ENCODE results near the gene COG1.

Gene COG1

DNA sequence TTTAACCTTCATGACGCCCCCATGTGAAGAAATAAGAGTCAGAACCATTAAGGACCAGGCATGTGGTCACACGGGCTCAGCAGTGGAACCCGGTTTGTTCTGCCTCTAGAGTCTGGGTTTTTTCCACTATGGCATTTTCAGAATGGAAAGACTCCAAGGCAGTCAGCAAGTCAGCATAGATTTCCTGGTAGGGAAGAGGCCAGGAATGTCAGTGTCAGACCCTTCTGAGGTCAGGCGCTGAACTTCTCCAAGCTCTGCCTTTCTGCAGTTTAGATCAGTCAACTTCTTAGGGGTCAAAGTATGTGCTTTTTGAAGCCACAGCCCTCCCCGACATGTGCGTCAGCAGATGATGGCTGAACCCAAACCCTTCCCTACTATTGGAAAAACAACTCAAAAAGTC is 24.2 kb upstream of the COG1 start:
- DNase-seq: no peak

DNA sequence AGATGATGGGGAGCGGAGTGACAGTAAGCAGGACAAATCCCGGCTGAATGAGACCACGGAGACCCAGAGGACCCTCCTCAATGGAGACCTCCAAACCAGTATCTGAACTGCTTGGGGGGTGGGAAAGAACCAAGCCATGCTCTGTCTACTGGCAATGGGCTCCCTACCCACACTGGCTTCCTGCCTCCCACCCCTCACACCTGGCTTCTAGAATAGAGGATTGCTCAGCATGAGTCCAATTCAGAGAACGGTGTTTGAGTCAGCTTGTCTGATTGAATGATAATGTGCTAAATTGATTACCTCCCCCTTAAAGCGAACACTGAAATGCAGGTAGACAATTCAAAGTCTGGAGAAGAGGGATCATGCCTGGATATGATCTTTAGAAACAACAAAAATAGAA is 22.5 kb upstream of the COG1 start:
- no peak for DNase-seq

DNA sequence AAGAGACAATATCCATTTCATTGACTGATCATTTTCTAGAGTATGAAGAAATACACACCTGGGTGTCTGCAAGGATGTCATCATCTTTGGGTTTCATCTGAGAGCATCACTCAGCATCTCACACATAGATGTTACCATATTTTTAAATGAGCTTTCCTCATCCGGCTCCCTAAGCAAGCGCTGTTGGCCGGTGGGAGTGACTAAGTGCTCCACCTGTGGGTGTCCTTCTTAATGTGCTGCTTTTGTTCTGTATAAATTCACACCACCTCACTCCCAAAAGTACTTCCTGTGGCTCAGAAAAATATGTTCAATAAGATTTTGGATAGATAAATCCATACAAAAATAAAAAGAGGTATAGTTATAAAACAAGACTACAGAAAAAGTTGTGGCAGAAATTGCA is 20.6 kb upstream of the COG1 start:
- DNase-seq: no peak

DNA sequence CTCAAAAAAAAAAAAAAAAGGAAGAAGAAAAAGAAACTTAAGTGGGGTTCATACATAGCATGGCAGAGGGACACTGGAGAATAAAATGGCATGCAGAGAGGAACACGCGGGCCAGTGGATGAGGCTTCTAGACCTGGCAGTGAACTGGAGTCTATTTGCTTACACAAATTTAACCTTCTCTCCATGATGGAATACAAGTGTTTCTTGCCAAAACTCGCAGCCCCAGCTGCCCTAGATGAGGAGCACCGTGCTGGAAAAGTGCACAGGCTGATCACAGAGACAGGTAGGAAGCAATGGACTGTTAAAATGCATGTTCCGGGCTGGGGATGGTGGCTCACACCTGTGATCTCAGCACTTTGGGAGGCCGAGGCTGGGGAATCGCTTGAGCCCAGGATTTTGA is 18.7 kb upstream of the COG1 start:
- DNase-seq: no peak

DNA sequence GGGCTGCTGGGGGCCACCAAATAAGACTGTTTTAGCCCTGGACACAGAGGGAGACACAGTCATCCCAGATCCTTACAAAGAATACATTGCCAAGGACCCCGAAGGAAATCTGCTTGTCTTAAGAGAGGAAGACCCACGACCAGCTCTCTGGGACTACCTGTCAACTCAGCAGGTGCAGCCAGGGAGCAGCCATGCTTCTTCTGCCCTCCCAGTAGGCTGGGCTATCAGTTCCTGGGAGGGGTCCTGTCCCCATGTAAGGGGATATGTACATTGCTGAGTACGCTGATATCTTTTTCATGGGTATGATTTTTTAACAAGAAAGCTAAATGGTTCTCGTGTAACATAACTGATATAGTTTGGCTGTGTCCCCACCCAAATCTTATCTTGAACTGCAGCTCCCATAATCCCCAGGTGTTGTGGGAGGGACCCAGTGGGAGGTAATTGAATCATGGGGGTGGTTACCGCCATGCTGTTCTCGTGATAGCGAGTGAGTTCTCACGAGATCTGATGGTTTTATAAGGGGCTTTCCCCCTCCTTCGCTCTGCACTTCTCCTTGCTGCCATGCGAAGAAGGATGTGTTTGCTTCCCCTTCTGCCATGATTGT is 16.8 kb upstream of the COG1 start:
- no peak for DNase-seq

DNA sequence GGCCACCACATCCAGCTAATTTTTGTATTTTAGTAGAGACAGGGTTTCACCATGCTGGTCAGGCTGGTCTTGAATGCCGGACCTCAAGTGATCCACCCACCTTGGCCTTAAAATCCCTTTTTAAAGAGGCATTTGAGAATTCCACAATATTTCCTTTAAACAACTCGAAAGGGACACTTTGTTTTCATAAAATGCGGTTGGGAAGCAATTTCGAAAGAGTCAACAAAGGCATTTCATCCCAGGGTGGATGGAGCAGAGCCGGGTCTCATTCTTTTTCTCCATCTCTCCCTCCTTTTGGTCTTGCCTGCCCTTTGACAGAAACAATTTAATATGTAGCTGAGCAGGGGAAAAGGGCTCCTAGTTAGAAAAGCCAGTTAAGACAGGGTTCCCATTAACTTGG is 13.5 kb upstream of the COG1 start:
- DNase-seq: no peak

DNA sequence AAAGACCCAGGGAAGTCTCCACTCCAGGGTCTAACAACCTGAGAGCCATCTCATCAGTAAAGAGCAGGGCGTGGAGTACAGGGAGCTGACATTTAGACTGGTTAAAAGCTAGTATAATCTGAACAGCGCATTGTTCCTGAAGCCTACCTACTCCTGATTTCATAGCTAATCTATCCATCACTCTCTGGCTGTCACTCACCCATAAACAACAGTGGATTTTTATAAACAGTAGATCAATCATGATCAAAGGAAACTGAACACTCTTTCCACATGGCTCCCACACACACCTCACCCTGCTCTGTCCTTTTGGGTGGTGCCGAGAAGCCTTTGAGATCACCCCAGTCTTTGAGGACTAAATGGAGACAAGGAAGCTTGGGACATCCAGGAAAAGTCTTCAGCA is 13.0 kb upstream of the COG1 start:
- DNase-seq: no peak

DNA sequence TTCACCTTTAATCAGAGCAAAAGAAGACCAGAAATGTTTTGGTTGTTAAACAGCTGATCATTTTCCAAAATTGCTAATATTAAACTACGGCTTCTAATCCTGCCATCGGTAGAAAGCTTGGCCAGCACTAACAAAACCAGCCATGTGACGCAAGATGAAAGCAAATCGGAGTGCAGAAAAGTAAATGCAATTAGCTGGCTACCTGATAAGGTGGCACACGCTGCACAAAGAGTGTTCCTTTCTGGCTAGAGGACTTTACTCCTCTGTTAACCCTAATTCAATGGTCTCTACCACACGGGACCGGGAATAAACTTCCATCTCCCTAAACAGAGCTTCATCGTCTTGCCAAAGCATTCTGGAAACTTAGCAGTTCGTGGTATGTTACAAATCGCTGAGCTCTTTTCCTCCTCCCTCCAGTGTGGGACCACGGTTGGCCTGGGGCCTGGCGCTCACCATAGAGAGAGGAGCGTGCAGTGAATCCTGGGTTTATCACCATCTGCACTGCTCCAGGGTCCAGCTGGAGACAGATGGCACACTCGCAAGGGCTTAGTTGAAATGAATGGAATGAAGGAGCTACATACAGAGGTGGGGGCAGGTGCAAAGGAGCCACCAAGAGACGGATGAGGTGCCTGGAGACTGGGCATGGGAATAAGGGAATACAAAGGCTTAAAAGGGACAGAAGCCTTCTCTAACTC is 10.1 kb upstream of the COG1 start:
- DNase-seq: no peak

DNA sequence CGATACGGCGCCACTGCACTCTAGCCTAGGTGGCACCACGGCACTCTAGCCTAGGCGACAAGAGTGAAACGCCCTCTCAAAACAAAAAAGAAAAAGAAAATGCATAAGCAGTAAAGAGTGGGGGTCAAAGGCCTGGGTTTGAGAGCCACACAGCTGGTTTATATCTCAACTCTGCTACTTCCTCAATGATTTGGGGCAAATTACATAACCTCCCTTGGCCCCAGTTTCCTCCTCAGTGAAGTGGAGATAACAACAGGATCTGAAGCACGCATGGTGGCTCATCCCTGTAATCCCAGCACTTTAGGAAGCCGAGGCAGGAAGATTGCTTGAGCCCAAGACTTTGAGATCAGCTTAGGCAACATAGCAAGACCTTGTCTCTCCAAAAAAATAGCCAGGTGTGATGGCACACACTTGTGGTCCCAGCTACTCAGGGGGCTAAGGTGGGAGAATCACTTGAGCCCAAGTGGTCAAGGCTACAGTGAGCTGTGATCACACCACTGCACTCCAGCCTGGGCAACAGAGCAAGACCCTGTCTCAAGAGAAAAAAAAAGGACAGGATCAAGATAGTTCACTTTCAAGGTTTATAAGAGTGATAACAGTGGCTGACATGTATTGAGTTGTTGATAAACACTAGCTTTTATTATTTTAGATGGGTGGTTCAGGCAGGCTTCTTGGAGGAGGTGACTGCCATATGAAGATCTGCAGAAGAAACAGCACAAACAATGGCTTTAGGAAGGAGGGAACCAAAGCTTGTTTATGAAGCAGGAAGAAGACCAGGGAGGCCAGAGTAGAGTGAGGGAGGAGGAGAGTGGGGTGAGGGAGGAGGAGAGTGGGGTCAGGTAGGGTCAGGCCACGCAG is 8.5 kb upstream of the COG1 start:
- DNase-seq: no peak

DNA sequence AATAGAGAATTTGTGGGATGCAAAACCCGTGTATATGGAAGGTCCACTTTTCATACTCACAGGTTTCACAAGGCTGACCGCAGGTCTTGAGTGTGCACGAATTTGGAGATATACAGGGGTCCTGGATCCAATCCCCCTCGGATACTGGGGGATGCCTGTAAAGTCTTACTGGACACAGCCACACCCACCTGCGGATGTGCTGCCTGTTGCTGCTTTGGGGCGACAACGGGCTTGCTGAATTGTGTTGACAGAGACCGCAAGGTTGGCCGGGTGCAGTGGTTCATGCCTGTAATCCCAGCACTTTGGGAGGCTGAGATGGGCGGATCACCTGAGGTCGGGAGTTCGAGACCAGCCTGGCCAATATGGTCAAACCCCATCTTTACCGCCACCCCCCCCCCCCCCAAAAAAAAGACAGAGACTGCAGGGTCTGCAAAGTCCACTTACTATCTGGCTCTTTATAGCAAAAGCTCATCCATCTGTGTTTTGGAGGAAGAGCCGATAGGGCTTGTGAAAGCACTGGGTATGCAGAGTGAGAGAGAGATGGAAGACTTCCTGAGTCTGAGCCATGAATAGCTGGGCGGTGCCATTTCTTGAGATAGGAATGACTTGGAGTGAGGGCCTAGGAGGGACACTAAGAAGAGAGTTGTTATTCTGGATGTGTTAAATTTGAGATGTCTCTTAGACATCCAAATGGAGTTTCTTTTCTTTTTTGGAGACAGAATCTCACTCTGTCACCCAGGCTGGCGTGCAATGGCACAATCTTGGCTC is 6.4 kb upstream of the COG1 start:
- DNase-seq: no peak

DNA sequence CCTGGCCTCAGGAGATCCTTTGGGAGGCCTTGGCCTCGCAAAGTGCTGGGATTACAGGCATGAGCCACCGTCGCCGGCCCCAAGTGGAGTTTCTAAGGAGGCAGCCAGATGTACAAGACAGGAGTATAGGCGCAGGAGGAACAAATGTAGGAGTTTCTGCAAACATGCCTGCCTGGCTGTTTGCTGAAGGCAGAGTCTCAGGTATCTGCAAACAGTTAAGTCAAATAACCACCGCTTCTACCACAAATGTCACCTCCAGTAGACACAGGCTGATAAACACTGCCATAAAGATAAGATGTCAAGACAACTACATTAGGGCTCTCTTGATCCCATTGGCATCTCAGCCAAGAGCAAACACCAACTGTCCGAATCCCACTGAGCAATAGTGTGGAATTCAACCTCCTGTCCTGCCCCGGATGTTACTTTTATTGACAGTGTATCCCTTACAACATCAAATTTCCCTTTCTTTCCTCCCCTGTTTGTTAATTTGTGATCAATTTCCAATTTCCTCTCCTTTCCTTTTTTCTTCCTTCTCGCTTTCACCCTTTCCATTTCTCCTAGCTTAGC is 5.6 kb upstream of the COG1 start:
- DNase-seq: no peak

DNA sequence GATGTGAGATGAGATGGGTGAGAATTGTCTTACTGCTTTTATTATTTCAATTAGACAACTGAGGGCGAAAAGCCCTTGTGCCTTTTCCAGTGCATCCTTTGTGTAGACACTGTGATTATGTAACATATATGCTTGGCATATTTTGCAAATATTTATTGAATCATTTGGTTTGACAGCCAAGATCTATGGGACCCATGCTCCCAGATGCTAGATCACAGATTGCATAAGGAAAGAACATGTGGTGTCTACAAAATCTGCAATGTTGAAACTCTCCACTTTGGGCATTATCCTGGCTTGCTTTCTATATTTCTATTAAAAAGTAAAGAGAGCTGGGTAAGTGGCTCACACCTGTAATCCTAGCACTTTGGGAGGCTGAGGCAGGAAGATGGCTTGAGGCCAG is 4.8 kb upstream of the COG1 start:
- no peak for DNase-seq

DNA sequence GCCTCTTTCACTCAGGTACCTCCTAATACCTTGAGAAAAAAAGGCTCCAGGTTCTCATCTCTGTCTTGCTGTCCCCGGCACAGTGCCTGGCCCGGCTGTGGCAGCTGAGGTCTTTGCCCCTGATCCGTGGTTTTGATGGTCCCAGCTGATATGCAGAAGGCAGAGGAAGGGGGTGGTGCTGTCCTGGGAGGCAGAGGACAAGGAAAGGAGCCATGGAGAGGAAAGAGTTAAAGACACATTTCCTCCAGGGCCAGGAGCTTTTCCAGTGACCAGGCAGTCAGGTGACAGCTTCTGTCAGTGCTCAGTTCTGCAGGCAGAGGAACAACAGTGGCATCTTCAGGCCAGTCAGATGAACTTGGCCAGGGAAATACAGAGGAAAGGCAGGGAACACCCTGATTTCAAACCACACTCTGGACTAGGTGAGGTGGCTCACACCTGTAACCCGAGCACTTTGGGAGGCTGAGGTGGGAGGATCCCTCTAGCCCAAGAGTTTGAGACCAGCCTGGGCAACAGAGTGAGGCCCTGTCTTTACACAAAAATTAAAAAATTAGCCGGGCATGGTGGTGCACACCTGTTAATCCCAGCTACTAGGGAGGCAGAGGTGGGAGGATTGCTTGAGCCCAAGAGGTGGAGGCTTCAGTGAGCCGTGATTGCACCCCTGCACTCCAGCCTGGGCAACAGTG is 3.3 kb upstream of the COG1 start:
- peak; percentile 55 for DNase-seq

DNA sequence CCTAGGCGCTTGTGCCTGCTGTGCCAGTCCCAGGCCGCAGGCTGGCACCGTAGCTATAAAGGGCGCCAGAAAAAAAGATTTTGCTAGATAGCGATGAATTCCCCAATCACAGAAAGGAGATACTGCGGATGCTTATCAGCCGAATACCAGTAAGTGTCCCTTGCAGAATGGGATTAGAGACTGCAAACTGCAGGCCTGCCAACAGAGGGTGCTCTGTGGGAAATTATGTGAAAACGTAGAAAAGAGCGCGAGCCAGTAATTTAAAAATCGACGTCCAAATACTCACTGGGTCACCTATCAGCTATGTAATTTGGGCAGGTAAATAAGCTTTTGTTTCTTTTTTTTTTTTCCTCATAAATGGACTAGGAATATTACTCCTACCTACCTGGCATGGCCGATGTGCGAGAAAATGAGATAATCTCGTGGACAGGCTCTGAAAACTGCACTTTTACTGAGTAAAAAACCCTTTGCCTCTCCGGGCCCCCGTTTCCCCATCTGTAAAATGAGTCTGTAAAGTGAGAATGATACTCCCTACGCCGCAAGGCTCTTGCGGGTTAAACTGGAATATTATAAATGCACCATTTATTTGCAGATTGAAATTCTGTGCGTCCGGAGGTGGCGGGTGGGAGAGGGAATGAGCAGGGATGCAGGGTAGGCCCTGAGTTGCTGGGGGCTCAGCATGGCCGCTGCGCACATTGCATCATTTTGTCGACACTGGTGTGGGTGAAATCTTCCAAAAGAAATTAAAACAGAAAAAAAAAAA is 1.2 kb upstream of the COG1 start:
- DNase-seq: peak; percentile 75

DNA sequence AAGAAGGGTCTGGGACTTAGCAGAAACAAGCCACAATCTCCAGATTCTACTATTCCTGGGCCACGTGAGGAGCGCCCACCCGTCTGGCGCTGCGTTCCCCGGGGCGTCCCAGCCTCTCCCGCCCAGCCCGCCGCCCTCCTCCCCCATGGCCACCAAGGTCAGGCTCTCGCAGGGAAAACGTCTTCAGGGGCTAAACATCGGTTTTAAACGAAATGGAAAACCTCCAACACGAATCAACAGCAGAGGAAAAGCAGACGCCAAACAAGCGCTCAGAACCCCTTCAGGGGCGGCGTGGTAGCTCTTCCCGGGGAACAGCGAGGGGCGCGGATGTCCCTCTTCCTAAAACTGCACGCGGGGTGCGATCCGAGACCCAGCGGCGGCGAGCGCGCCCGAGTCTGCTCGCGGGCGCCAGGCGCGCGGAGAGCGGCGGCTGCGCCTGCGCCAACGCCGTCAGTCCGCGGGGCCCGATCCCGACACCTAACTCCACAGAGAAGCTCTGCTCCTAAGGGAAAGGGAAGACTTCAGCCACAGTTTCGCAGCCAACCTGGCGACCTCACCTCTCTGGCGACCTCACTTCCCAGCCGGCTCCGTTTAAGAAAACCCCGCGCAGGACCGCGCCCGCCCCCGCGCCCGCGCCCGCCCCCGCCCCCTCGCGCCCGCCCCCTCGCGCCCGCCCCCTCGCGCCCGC is 505 bp upstream of the COG1 start:
- DNase-seq: peak; percentile 75

DNA sequence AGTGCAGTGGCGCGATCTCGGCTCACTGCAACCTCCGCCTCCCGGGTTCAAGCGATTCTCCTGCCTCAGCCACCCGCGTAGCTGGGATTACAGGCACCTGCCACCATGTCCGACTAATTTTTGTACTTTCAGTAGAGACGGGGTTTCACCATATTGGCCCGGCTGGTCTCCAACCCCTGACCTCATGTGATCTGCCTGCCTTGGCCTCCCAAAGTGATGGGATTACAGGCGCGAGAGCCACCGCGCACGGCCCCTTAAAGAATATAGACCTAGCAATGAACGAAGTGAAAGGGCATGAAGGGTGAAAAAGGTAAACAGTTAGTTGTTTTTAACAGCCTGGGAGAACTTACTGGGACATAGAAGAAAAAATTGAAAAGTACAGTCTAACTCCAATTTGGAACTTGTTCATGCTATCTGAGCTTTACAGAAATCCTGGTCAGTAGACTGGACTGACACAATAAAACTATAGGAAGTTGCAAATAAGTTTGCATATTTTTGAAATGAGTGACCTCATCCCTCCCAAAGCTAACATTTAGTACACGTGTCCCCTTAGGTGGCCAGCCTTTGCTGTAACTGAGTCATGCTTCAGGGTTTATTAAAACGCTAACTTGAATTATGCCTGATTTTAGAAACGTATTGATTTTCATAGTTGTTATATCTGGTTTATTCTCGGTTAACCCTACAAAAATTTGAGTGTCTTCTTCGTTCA is 1.8 kb downstream of the COG1 start:
- peak; percentile 79 for DNase-seq

DNA sequence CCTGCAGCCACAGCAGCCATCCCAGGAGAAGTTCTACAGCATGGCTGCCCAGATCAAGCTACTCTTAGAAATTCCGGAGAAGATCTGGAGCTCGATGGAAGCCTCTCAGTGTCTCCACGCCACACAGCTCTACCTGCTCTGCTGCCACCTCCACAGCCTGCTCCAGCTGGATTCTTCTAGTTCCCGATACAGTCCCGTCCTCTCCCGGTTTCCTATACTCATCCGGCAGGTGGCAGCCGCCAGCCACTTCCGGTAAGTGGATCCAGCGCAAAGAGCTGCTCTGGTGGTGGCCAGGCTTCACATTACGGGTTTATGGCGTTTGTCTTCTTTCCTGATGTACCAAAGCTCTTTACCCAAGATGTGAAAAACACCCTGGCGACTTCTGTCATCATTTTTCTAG is 3.6 kb downstream of the COG1 start:
- DNase-seq: no peak

DNA sequence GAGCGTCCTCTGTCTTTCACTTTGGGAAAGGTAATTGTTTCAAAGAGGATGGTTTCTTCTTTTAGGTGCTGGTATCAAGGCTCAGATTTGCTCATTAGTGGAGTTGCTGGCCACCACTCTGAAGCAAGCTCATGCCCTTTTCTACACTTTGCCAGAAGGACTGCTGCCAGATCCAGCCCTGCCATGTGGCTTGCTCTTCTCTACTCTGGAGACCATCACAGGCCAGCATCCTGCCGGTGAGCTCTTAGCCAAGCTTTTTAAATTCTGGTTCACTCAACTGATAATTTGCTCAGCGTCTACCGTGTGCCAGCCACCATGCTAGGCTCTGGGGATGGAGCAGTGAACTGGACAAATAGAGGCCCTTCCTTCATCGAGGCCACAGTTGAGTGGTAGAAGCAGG is 4.3 kb downstream of the COG1 start:
- DNase-seq: no peak

DNA sequence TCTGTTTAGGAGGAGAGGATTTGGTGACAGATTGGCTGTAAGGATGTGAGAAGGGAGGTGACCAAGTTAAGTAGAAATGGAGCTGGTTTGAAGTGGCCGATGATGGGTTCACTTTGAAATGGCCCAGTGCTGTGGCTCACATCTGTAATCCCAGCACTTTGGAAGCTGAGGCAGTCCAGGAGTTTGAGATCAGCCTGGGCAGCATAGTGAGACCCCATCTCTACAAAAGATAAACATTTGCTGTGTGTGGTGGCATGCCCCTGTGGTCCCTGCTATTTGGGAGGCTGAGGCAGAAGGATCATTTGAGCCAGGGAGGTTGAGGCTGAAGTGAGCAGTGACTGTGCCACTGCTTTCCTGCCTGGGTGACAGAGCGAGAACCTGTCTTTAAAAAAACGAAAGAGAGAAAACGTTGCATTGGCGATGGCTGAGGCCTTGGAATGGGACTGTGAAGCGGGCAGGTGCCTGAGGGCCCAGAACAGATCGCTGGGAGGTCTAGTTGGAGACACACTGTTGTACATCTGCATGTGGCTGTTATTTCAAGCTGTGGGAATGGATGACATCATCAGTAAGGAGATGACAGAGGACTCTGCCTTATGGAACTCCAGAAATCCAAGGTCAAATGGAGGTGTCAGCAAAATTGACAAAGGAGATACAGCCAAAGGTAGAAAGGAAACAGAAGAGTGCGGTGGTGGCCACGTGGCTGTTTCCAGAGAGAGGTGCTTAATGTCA is 5.5 kb downstream of the COG1 start:
- DNase-seq: no peak

DNA sequence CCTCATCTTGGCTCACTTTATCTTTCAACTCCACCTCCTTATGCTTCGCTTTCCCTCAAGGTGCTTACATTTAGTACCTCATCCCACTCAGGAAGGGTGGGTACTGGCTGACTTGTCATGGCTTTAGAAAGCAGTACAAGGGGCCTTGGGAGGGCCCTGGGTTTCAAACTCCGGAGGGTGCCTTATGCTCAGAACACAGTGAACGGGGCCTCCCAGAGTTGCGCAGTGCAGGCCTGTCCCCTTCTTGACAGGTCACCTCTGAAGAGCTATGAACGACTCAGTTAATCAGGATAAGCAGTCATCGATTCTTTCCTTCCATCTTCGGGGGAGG is 6.0 kb downstream of the COG1 start:
- no peak for DNase-seq

All from EL (cell line).